ENCODE results near the gene CNTNAP5. TPM values are rescaled to one million over a fixed set of nuclear protein-coding genes. Genes with fewer than 3 reads are reported as not detected.

Gene CNTNAP5
- total and polyA plus RNA-seq, 9 of the 15 experiments (the other 6 are each of a cell fraction or from before 2014, with no cell fraction given), result not detected

GRCh38 chr2:124571836-124572235 is 546.7 kb downstream of the CNTNAP5 start:
- WGBS (ENCODE audit: insufficient coverage, low coverage, missing lambda C conversion rate), result 0% methylated on average over 3 of the region's 3 CpGs
- BruUV-seq (replicated peaks), result no TSS peak
- ATAC-seq, result no peak
- Histone ChIP-seq H3K36me3 (ENCODE audit: control insufficient read depth, insufficient read depth, low read length) (no peaks in the 10 kb centered on the region), H3K9me3 (replicated peaks; ENCODE audit: control insufficient read depth, insufficient read depth, low read depth, low read length) (no peaks in the 10 kb centered on the region), H3K4me1 (replicated peaks in 1 of 2; ENCODE audit: control insufficient read depth in 2 of 2, insufficient read depth in 2 of 2, low read length in 2 of 2) (no peaks in the 10 kb centered on the region), H2AFZ (ENCODE audit: low read depth, low read length) (no peak overlapping the region), H3K27me3 (ENCODE audit: control insufficient read depth in 2 of 2, insufficient read depth in 2 of 2, low read length in 2 of 2) (no peaks in the 10 kb centered on the region), H3K79me2 (ENCODE audit: control insufficient read depth, insufficient read depth, low read length) (no peaks in the 10 kb centered on the region), H3K9me1 (ENCODE audit: control insufficient read depth, insufficient read depth, low read length) (no peaks in the 10 kb centered on the region), H3K9ac (ENCODE audit: insufficient read depth in 1 of 2, low read depth in 2 of 2, low read length in 2 of 2) (no peak overlapping the region), H4K20me1 (replicated peaks; ENCODE audit: control insufficient read depth, insufficient read depth, low read length) (no peaks in the 10 kb centered on the region), H3K27ac (ENCODE audit: extremely low read depth, low read depth, low read length) (no peak overlapping the region), H3K4me3 (no peak overlapping the region), H3K4me2 (ENCODE audit: insufficient read depth, low read length) (no peak overlapping the region)
- ChIA-PET POLR2A (no interaction called here), CTCF (ENCODE audit: low intra/inter-chr PET ratio) (no interaction called here)
- DNase-seq (ENCODE audit: extremely low read depth in 1 of 4, low spot score in 3 of 4), result no peak
- intact Hi-C loops (cut with micrococcal nuclease), result no loop called here
- in situ Hi-C loops (cut with MboI), result no loop called here
- TF ChIP-seq ATF7 (IDR thresholded peaks at IDR 0.05) (no peak), PHF8 (IDR thresholded peaks at IDR 0.05; ENCODE audit: borderline replicate concordance, low read length) (no peak)
- TF ChIP-seq, protein P1, sequence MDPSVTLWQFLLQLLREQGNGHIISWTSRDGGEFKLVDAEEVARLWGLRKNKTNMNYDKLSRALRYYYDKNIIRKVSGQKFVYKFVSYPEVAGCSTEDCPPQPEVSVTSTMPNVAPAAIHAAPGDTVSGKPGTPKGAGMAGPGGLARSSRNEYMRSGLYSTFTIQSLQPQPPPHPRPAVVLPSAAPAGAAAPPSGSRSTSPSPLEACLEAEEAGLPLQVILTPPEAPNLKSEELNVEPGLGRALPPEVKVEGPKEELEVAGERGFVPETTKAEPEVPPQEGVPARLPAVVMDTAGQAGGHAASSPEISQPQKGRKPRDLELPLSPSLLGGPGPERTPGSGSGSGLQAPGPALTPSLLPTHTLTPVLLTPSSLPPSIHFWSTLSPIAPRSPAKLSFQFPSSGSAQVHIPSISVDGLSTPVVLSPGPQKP (CRISPR knock-in tag; IDR thresholded peaks at IDR 0.05), result no peak
- FAIRE-seq, result no peak

DNA sequence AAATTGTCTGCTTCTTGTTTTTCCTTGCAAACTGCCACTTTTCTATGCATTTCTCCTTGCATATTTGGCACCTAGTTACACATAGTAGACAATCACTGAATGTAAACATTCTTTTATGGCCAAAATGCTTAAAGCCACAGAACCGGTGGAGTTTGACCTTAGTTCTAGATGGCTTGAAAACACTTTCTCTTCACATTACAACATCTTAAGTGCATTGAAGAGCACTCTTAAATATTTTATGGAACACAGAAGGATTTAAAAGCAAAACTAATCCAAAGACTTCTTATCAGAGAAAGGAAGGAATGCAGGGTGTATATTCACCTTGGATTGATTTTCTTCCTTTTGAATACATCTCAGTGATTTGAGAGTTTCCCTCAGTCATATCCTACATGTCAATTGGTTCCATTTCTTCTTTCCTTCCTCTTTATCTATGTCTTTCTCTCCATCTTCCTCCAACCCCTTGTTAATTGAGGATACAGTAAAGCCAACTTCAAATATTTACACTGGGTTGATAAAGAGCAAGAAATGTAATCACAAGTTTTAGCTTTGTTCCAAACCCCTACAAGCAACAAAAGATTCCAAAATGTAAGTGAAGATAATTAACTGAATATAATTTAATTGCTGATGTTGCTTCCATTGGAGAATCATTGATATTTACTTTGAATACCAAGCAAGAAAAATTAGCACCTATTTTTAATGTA is 548.0 kb downstream of the CNTNAP5 start:
- ChIA-PET CTCF (ENCODE audit: low intra/inter-chr PET ratio) (no interaction called here), POLR2A (no interaction called here)
- Histone ChIP-seq H3K27ac (ENCODE audit: extremely low read depth, low read depth, low read length) (no peak overlapping the region), H2AFZ (ENCODE audit: low read depth, low read length) (no peak overlapping the region), H3K27me3 (ENCODE audit: control insufficient read depth in 2 of 2, insufficient read depth in 2 of 2, low read length in 2 of 2) (no peaks in the 10 kb centered on the region), H3K9me3 (replicated peaks; ENCODE audit: control insufficient read depth, insufficient read depth, low read depth, low read length) (no peaks in the 10 kb centered on the region), H3K4me1 (replicated peaks in 1 of 2; ENCODE audit: control insufficient read depth in 2 of 2, insufficient read depth in 2 of 2, low read length in 2 of 2) (no peaks in the 10 kb centered on the region), H4K20me1 (replicated peaks; ENCODE audit: control insufficient read depth, insufficient read depth, low read length) (no peaks in the 10 kb centered on the region), H3K79me2 (ENCODE audit: control insufficient read depth, insufficient read depth, low read length) (no peaks in the 10 kb centered on the region), H3K4me2 (ENCODE audit: insufficient read depth, low read length) (no peak overlapping the region), H3K4me3 (no peak overlapping the region), H3K36me3 (ENCODE audit: control insufficient read depth, insufficient read depth, low read length) (no peaks in the 10 kb centered on the region), H3K9me1 (ENCODE audit: control insufficient read depth, insufficient read depth, low read length) (no peaks in the 10 kb centered on the region), H3K9ac (ENCODE audit: insufficient read depth in 1 of 2, low read depth in 2 of 2, low read length in 2 of 2) (no peak overlapping the region)
- BruUV-seq (replicated peaks), result no TSS peak
- ATAC-seq, result no peak
- 0% methylated on average over 1 of the region's 1 CpG for WGBS (ENCODE audit: insufficient coverage, low coverage, missing lambda C conversion rate)
- intact Hi-C loops (cut with micrococcal nuclease), result no loop called here
- DNase-seq (ENCODE audit: extremely low read depth in 1 of 4, low spot score in 3 of 4), result no peak
- FAIRE-seq, result no peak
- in situ Hi-C loops (cut with MboI), result no loop called here
- TF ChIP-seq U2AF2 (optimal IDR thresholded peaks at IDR 0.05; ENCODE audit: low read depth, low read length) (no peak), MXI1 (IDR thresholded peaks at IDR 0.05; ENCODE audit: low read depth, low read length) (no peak), ZNF174 (CRISPR knock-in tag; IDR thresholded peaks at IDR 0.05) (no peak), EHMT2 (IDR thresholded peaks at IDR 0.05) (no peak), TEAD4 (IDR thresholded peaks at IDR 0.05; ENCODE audit: low read length) (no peak), TEAD4 (CRISPR knock-in tag; IDR thresholded peaks at IDR 0.05; ENCODE audit: borderline replicate concordance) (no peak), XRCC5 (IDR thresholded peaks at IDR 0.05; ENCODE audit: low read depth, low read length) (no peak), TEAD1 (CRISPR knock-in tag; IDR thresholded peaks at IDR 0.05) (no peak), STAT5A (IDR thresholded peaks at IDR 0.05; ENCODE audit: borderline replicate concordance, low read length) (no peak), NBN (IDR thresholded peaks at IDR 0.05; ENCODE audit: low read depth) (no peak), HOXB6 (CRISPR knock-in tag; IDR thresholded peaks at IDR 0.05; ENCODE audit: borderline replicate concordance) (no peak), ZNF445 (CRISPR knock-in tag; IDR thresholded peaks at IDR 0.05; ENCODE audit: low read depth) (no peak), MLX (CRISPR knock-in tag; conservative IDR thresholded peaks at IDR 0.05) (no peak), SOX6 (IDR thresholded peaks at IDR 0.05) (no peak)

All from K562 (cell line).